HL-60/S4 treated with retinoic acid at 250 ng/mL for 4 days and 3 days (cell line): ENCODE results near the gene SP140.
"Not testable (repeated sequence)": the region's sequence is repeated elsewhere in the genome, so short reads cannot be mapped to it uniquely, and the experiment has no call there.

Experiments
- in situ Hi-C: fragments of 300-500 bp; cut with MboI; formaldehyde crosslinking; loops from 2 replicates; pipeline ENCODE4 v1.7.0; 2022; ENCODE audit warnings: low sequenced_read_pairs

SP140 gene

GRCh38 chr2:230269715-230270114, 44.2 kb downstream of the SP140 start:
- in situ Hi-C loops: no loop called here

- in situ Hi-C loops: no loop called here
Observed at GRCh38 chr2:230282936-230283335, 57.4 kb downstream of the SP140 start.

GRCh38 chr2:230286048-230286447, 60.5 kb downstream of the SP140 start:
- in situ Hi-C loops: no loop called here

GRCh38 chr2:230289311-230289710, 63.8 kb downstream of the SP140 start:
- in situ Hi-C loops: not testable (repeated sequence)

- in situ Hi-C loops: no loop called here
Observed at GRCh38 chr2:230295192-230295591, 69.7 kb downstream of the SP140 start.

GRCh38 chr2:230296917-230297316, 71.4 kb downstream of the SP140 start:
- in situ Hi-C loops: no loop called here

GRCh38 chr2:230299618-230300017, 74.1 kb downstream of the SP140 start:
- in situ Hi-C loops: no loop called here

- in situ Hi-C loops: no loop called here
Observed at GRCh38 chr2:230305416-230306275, 80.1 kb downstream of the SP140 start.

GRCh38 chr2:230306474-230306873, 80.9 kb downstream of the SP140 start:
- in situ Hi-C loops: no loop called here

- in situ Hi-C loops: no loop called here
Observed at GRCh38 chr2:230307485-230307884, 81.9 kb downstream of the SP140 start.

- in situ Hi-C loops: no loop called here
Observed at GRCh38 chr2:230308402-230309000, 83.0 kb downstream of the SP140 start.

GRCh38 chr2:230310792-230311191, 85.3 kb downstream of the SP140 start:
- in situ Hi-C loops: not testable (repeated sequence)

GRCh38 chr2:230311634-230312033, 86.1 kb downstream of the SP140 start:
- in situ Hi-C loops: not testable (repeated sequence)

- in situ Hi-C loops: no loop called here
Observed at GRCh38 chr2:230312638-230313037, 87.1 kb downstream of the SP140 start.

GRCh38 chr2:230317366-230317765, 91.8 kb downstream of the SP140 start:
- in situ Hi-C loops: no loop called here

GRCh38 chr2:230318190-230319121, 92.9 kb downstream of the SP140 start:
- in situ Hi-C loops: no loop called here

- in situ Hi-C loops: no loop called here
Observed at GRCh38 chr2:230319211-230319862, 93.8 kb downstream of the SP140 start.

GRCh38 chr2:230321031-230321430, 95.5 kb downstream of the SP140 start:
- in situ Hi-C loops: no loop called here

- in situ Hi-C loops: no loop called here
Observed at GRCh38 chr2:230322561-230323384, 97.2 kb downstream of the SP140 start.
